Measurements from ENCODE around the gene FYN. TPM values are rescaled to one million over a fixed set of nuclear protein-coding genes. Genes with fewer than 3 reads are reported as not detected.
A peak's percentile ranks its signal among the peaks of the same experiment; 100 is the strongest.

FYN gene
- total and polyA plus RNA-seq, 2 of the 8 experiments (the other 6 are each of a cell fraction or from before 2014, with no cell fraction given), result 46.8 to 97.2 TPM

DNA sequence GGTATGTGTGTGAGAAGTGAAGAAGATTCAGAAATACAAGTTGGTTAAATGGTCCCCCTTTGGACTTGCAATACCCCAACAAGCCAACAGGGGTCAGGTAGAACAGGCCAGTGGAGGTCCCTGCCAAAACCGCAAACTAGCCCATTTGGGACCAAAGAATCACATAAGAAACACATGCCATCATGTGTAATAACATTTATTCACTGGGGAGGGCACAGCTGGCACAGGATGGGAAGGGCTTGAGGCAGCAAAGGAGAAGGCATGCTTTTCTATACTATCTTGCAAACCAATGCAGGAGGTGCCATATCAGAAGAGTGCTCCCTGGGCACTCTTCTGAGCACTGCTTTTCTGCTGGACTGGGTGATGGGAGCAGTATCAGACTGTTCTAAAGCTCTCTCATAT, 151.5 kb downstream of the FYN start:
- Histone ChIP-seq H3K27ac (ENCODE audit: low read depth, low read length) (no peak overlapping the region), H4K91ac (replicated peaks; ENCODE audit: insufficient read length, low read length) (no peak overlapping the region), H3K23me2 (ENCODE audit: low read depth, low read length) (no peaks in the 10 kb centered on the region), H3K56ac (replicated peaks; ENCODE audit: insufficient read length, low read depth, low read length) (no peak overlapping the region), H3K79me2 (ENCODE audit: control insufficient read depth in 1 of 2, insufficient read depth in 2 of 2, low read length in 2 of 2) (peaks cover 0 to 7% of the 10 kb centered on the region in 2 experiments; a peak in 2 of 4 replicates), H4K8ac (ENCODE audit: extremely low read depth, insufficient read depth, low read length) (no peak overlapping the region), H3K23ac (ENCODE audit: insufficient read length) (no peak overlapping the region), H3K4me3 (ENCODE audit: extremely low read depth in 1 of 4, insufficient read depth in 2 of 4, low read depth in 3 of 4, low read length in 4 of 4) (no peak overlapping the region), H3K27me3 (replicated peaks in 1 of 4; ENCODE audit: control insufficient read depth in 3 of 4, extremely low read depth in 1 of 4, insufficient read depth in 3 of 4, low read length in 3 of 4) (no peaks in the 10 kb centered on the region), H2BK5ac (ENCODE audit: low read depth, low read length) (no peak overlapping the region), H2BK12ac (ENCODE audit: low read depth, low read length) (no peak overlapping the region), H4K20me1 (replicated peaks in 1 of 2; ENCODE audit: control insufficient read depth in 1 of 2, insufficient read depth in 2 of 2, low read length in 2 of 2) (peaks cover 0 to 5% of the 10 kb centered on the region in 2 experiments), H2BK120ac (replicated peaks; ENCODE audit: low read depth, low read length) (no peak overlapping the region), H3K4me1 (replicated peaks in 1 of 4; ENCODE audit: control insufficient read depth in 3 of 4, insufficient read depth in 4 of 4, low read length in 3 of 4) (no peaks in the 10 kb centered on the region; a peak in 1 of 7 replicates), H2AK5ac (ENCODE audit: low read depth, low read length) (no peak overlapping the region), H3K79me1 (ENCODE audit: low read depth, low read length) (peaks cover 2% of the 10 kb centered on the region; the same call in 1 of the 2 replicates), H3K4ac (replicated peaks; ENCODE audit: insufficient read length, low read depth, low read length) (no peak overlapping the region), H3K4me2 (ENCODE audit: insufficient read depth in 1 of 2, low read depth in 2 of 2, low read length in 2 of 2) (no peak overlapping the region), H3K14ac (ENCODE audit: insufficient read length) (no peak overlapping the region), H4K5ac (ENCODE audit: insufficient read length, low read depth, low read length) (no peak overlapping the region), H3K18ac (ENCODE audit: extremely low read depth, low read length) (no peak overlapping the region), H2BK15ac (ENCODE audit: low read length) (no peak overlapping the region), H3K36me3 (ENCODE audit: control insufficient read depth in 2 of 4, insufficient read depth in 4 of 4, low read length in 3 of 4) (no peaks in the 10 kb centered on the region; a peak in 2 of 8 replicates), H3K9me3 (ENCODE audit: insufficient read depth in 2 of 2, low read depth in 1 of 2, low read length in 1 of 2) (no peaks in the 10 kb centered on the region), H2AFZ (ENCODE audit: low read length) (no peak overlapping the region), H3K9ac (replicated peaks in 1 of 4; ENCODE audit: extremely low read depth in 1 of 4, low read depth in 3 of 4, low read length in 3 of 4) (no peak overlapping the region), H2BK20ac (ENCODE audit: low read length) (no peak overlapping the region)
- DNase-seq (ENCODE audit: low read depth in 1 of 2, low spot score in 2 of 2), result peak in 1 of 2 experiments; percentile 84
- ChIA-PET POLR2A (ENCODE audit: partially characterized antibody) (no interaction called here), CTCF (ENCODE audit: partially characterized antibody) (interaction anchor here (0.6 to 4.5 kb wide), 48 partner anchors 9 to 324 kb away, joined by 3 to 33 read pairs (median 5); no protein-coding TSS in a partner anchor)
- WGBS, 2 experiments (ENCODE audit: extremely low coverage in 1 of 2, insufficient coverage in 1 of 2, insufficient read length in 1 of 2, insufficient replicate concordance in 2 of 2, low coverage in 1 of 2, low lambda C conversion rate in 2 of 2, missing lambda C conversion rate in 1 of 2), result 68% methylated on average over 1 of the region's 1 CpG; no CpG with 5 or more reads in 1 of the 2 experiments
- FAIRE-seq, result peak; percentile 86
- TF ChIP-seq POLR2A (IDR thresholded peaks at IDR 0.05; ENCODE audit: control extremely low read depth in 1 of 2, low read depth in 2 of 2, low read length in 2 of 2) (no peak), BRCA1 (IDR thresholded peaks at IDR 0.05; ENCODE audit: low read depth, low read length) (no peak), KDM5A (IDR thresholded peaks at IDR 0.05; ENCODE audit: low read length) (no peak), HDAC2 (IDR thresholded peaks at IDR 0.05; ENCODE audit: borderline replicate concordance in 1 of 2, low read depth in 2 of 2, low read length in 2 of 2) (no peak), JUND (IDR thresholded peaks at IDR 0.05; ENCODE audit: low read length) (no peak), KDM4A (IDR thresholded peaks at IDR 0.05; ENCODE audit: low read depth, low read length, severe bottlenecking) (no peak), GTF2F1 (IDR thresholded peaks at IDR 0.05; ENCODE audit: borderline replicate concordance, low read depth, low read length) (no peak), CTBP2 (IDR thresholded peaks at IDR 0.05; ENCODE audit: borderline replicate concordance, insufficient read depth, insufficient read length, low read length) (no peak), SIN3A (conservative IDR thresholded peaks at IDR 0.05 in 1 of 2, IDR thresholded peaks at IDR 0.05 in 1 of 2; ENCODE audit: low read depth in 1 of 2, low read length in 2 of 2) (no peak), TAF1 (IDR thresholded peaks at IDR 0.05; ENCODE audit: low read depth, low read length) (no peak), PHF8 (conservative IDR thresholded peaks at IDR 0.05; ENCODE audit: low read depth, low read length) (no peak)
